ENCODE data around the gene RAB39B.

RAB39B gene

DNA sequence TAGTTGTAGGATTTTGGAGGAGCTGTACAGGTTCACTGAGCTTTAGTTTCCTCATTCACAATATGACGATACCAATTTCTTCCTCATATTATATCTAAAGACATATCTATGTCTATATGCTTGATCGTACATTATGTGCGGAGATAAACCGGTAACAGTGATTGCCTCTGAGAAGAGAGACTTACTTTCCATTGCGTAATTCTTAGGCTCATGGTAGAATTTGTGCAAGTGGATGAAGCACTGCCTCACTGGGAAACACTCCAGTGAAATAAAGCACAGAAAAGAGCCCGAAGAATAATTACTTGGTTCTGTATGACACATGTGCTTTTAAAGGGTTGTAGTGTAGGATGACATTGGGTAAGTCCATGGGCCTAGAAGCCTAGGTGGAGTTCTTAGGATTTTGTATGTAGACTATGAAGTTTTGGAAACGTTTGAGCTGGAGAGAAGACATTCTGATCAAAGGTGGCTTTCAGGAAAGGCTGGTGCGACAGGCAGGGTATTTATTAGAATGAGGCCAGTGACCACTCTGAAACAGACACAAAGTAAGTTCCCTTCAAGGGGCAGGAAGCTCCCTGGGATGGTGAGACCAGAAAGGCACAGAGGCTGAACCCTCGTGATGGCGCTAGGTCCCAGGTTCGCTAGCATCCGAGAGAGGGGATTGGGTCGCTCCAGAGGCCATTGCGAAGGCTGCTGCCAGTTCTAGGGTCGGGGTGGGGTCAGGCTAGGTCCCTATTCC is 48.7 kb downstream of the RAB39B start:
- DNase-seq = no peak

GRCh38 chrX:155213731-155214130 is 50.6 kb downstream of the RAB39B start:
- DNase-seq = no peak

DNA sequence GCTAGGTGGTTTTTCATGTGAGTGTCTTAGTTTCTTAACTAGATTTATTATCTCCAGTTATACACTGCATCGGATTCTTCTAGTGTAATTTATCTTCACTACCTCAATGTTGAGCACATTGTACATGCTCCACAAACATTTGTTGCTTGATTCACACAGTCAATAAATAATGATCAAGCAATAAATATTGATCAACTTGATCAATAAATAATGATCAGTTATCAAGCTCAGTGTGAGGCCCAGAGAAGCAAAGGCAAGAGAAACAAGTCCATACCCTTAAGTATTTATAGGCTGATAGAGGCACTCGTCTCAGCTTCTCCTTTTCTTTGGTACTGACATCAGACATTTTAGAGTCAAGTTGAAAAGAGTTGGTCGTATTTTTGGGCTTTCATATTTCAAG is 53.1 kb downstream of the RAB39B start:
- DNase-seq = no peak
